ENCODE data around the gene AAMP. TPM values are rescaled to one million over a fixed set of nuclear protein-coding genes. Genes with fewer than 3 reads are reported as not detected.
"Not testable (repeated sequence)": the region's sequence is repeated elsewhere in the genome, so short reads cannot be mapped to it uniquely, and the experiment has no call there.

AAMP gene
- total RNA-seq, 3 donors from 2014 or later (not counting 1 experiment from before 2014, with no cell fraction given): 52.5 to 61.6 (median 60.0) TPM

DNA sequence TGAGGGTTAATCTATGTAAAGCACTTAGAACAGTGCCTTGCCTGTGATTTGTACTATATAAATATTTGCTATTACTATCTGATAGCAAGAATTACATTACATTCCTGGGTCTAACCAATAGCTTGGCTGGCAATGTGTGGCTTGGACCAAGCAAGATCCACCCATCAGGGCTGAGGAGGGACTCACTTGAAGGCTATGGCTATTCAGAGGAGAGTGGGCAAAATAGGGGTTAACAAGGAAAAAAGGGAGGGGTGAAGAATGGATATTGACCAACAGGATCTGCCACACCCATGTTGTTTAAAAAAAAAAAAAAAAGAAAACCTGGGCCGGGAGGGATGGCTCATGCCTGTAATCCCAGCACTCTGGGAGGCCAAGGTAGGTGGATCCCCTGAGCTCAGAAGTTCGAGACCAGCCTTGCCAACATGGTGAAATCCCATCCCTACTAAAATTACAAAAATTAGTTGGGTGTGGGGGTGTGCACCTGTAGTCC lies 42.4 kb upstream of the AAMP start:
- Mint-ChIP-seq H3K36me3 (no peaks in the 10 kb centered on the region), H3K9me3 (no peaks in the 10 kb centered on the region), H3K4me3 (no peak overlapping the region), H3K27me3 (ENCODE audit: low read depth in 2 of 2) (peaks cover 0 to 3% of the 10 kb centered on the region in 2 donors), H3K27ac (no peak overlapping the region), H3K4me1 (peaks cover 12 to 13% of the 10 kb centered on the region in 2 donors)
- no peak for ATAC-seq
- WGBS (ENCODE audit: insufficient coverage): no CpG with 5 or more reads among the region's 2 CpGs
- H3K4me3 ChIP-seq (ENCODE audit: low read length): no peak overlapping the region
- H3K4me1 ChIP-seq (ENCODE audit: control insufficient read depth, insufficient read depth, low read length): peaks cover 16% of the 10 kb centered on the region
- H3K36me3 ChIP-seq (ENCODE audit: control insufficient read depth, insufficient read depth, low read length): no peaks in the 10 kb centered on the region
- H3K27me3 ChIP-seq (ENCODE audit: control insufficient read depth, insufficient read depth, low read length): no peaks in the 10 kb centered on the region
- no peak for DNase-seq
- TF ChIP-seq, protein P1, sequence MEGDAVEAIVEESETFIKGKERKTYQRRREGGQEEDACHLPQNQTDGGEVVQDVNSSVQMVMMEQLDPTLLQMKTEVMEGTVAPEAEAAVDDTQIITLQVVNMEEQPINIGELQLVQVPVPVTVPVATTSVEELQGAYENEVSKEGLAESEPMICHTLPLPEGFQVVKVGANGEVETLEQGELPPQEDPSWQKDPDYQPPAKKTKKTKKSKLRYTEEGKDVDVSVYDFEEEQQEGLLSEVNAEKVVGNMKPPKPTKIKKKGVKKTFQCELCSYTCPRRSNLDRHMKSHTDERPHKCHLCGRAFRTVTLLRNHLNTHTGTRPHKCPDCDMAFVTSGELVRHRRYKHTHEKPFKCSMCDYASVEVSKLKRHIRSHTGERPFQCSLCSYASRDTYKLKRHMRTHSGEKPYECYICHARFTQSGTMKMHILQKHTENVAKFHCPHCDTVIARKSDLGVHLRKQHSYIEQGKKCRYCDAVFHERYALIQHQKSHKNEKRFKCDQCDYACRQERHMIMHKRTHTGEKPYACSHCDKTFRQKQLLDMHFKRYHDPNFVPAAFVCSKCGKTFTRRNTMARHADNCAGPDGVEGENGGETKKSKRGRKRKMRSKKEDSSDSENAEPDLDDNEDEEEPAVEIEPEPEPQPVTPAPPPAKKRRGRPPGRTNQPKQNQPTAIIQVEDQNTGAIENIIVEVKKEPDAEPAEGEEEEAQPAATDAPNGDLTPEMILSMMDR (IDR thresholded peaks at IDR 0.05): no peak
- intact Hi-C loops (cut with micrococcal nuclease): no loop called here
- no peaks in the 10 kb centered on the region for H3K9me3 ChIP-seq (ENCODE audit: control insufficient read depth, insufficient read depth, low read length)
- H3K27ac ChIP-seq (ENCODE audit: low read length): no peak overlapping the region

DNA sequence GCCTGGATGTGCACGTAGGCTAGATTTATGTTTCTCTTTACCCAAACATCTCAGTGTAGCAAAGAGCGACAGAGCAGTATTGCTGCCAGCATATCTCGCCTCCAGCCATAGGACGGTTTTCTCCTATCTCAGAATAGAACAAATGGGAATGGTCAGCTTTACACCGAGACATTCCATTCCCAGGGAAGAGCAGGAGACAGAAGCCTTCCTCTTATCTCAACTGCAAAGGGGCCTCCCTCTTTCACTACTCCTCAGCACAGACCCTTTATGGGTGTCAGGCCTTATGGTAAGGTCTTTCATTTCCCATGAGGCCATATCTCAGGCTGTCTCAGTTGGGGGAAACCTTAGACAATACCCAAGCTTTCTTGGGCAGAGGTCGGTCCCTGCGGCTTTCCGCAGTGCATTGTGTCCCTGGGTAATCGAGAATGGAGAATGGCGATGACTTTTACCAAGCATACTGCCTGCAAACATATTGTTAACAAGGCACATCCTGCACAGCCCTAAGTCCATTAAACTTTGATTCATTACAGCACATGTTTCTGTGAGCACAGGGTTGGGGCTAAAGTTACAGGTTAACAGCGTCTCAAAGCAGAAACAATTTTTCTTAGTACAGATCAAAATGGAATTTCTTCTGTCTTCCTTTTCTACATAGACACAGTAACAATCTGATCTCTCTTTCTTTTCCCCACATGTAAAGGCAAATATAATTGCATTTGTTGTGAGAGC lies 41.8 kb upstream of the AAMP start:
- H3K9me3 ChIP-seq (ENCODE audit: control insufficient read depth, insufficient read depth, low read length); H3K4me3 ChIP-seq (ENCODE audit: low read length); H3K27me3 Mint-ChIP-seq (ENCODE audit: low read depth in 2 of 2); H3K9me3 Mint-ChIP-seq; H3K36me3 Mint-ChIP-seq; intact Hi-C loops (cut with micrococcal nuclease); H3K4me3 Mint-ChIP-seq; H3K27ac ChIP-seq (ENCODE audit: low read length); H3K27me3 ChIP-seq (ENCODE audit: control insufficient read depth, insufficient read depth, low read length); ATAC-seq; DNase-seq; H3K36me3 ChIP-seq (ENCODE audit: control insufficient read depth, insufficient read depth, low read length); H3K27ac Mint-ChIP-seq: not testable (repeated sequence)
- H3K4me1 ChIP-seq (ENCODE audit: control insufficient read depth, insufficient read depth, low read length): peaks cover 11% of the 10 kb centered on the region
- H3K4me1 Mint-ChIP-seq: peaks cover 11% of the 10 kb centered on the region in 2 donors
- 100% methylated on average over 4 of the region's 11 CpGs for WGBS (ENCODE audit: insufficient coverage)

DNA sequence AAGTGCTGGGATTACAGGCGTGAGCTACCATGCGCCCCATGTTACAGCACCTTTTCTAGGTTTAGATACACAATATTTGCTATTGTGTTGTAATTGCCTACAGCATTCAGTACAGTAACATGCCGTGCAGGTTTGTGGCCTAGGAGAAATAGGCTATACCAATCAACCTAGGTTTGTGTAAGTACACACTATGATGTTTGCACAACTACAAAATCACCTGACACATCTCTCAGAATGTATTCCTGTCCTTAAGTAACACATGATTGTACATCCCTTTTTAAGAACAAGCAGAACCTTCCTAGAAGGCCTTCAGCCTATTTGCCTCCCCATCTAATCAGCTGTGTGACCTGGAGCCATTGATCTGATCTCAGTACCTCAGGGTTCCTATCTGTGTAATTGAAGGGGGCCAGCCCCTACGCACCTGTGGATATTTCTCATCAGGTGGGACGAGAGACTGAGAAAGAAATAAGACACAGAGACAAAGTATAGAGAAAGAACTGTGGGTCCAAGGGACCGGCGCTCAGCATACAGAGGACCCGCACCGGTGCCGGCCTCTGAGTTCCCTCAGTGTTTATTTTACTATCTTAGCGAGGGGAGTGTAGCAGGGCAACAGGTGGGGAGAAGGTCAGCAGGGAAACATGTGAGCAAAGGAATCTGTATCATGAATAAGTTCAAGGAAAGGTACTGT lies 41.1 kb upstream of the AAMP start:
- H3K27me3 ChIP-seq (ENCODE audit: control insufficient read depth, insufficient read depth, low read length): no peaks in the 10 kb centered on the region
- peaks cover 4% of the 10 kb centered on the region for H3K4me1 ChIP-seq (ENCODE audit: control insufficient read depth, insufficient read depth, low read length)
- WGBS (ENCODE audit: insufficient coverage): 95% methylated on average over 10 of the region's 11 CpGs

More for the DNA sequence above, 41.1 kb upstream of the AAMP start:
- DNase-seq (no peak), ATAC-seq (no peak)
- Mint-ChIP-seq H3K36me3 (no peaks in the 10 kb centered on the region), H3K9me3 (no peaks in the 10 kb centered on the region), H3K4me3 (no peak overlapping the region), H3K27ac (no peak overlapping the region), H3K27me3 (ENCODE audit: low read depth in 2 of 2) (peaks cover 0 to 3% of the 10 kb centered on the region in 2 donors), H3K4me1 (peaks cover 4% of the 10 kb centered on the region in 2 donors)
- H3K36me3 ChIP-seq (ENCODE audit: control insufficient read depth, insufficient read depth, low read length): no peaks in the 10 kb centered on the region
- no peak overlapping the region for H3K4me3 ChIP-seq (ENCODE audit: low read length)
- no peak overlapping the region for H3K27ac ChIP-seq (ENCODE audit: low read length)
- TF ChIP-seq, protein P1 (IDR thresholded peaks at IDR 0.05): no peak
- intact Hi-C loops (cut with micrococcal nuclease): no loop called here
- H3K9me3 ChIP-seq (ENCODE audit: control insufficient read depth, insufficient read depth, low read length): no peaks in the 10 kb centered on the region

Measured in natural killer cell (primary cell).